Small intestine (tissue), 7 donors: Measurements from ENCODE around the gene DNM1L. TPM values are rescaled to one million over a fixed set of nuclear protein-coding genes. Genes with fewer than 3 reads are reported as not detected.

ENCODE experiments used
- DNase-seq, 2 donors: peaks; one replicate each; pipeline versions ENCODE4 v3.0.0 to v3.0.0-alpha.2; 2013
- FAIRE-seq: peaks from 2 replicates; lab custom pipeline; 2012; peaks lifted over from hg19 to GRCh38; lab: Jason Lieb, UNC
- H3K27ac ChIP-seq, 3 donors: one replicate each; pipeline ENCODE4 v1.5.1; 2013; ENCODE audit warnings: low read length in 2 of 3, mild to moderate bottlenecking in 2 of 3, control low read depth in 1 of 3, inconsistent platforms in 1 of 3, low read depth in 1 of 3, moderate library complexity in 1 of 3
- H3K27me3 ChIP-seq, 3 donors: one replicate each; pipeline ENCODE4 v1.6.1; 2013; ENCODE audit warnings: low read length in 3 of 3, inconsistent platforms in 1 of 3; ENCODE audit not compliant: control insufficient read depth in 3 of 3, insufficient read depth in 3 of 3
- H3K36me3 ChIP-seq, 3 donors: one replicate each; pipeline ENCODE4 v1.6.1; 2013; ENCODE audit warnings: low read length in 3 of 3, inconsistent platforms in 1 of 3, low read depth in 1 of 3, mild to moderate bottlenecking in 1 of 3, moderate library complexity in 1 of 3; ENCODE audit not compliant: control insufficient read depth in 3 of 3, insufficient read depth in 2 of 3
- H3K4me1 ChIP-seq, 3 donors: one replicate each; pipeline ENCODE4 v1.6.1; 2013; ENCODE audit warnings: low read length in 2 of 3, inconsistent platforms in 1 of 3, low read depth in 1 of 3, mild to moderate bottlenecking in 1 of 3, moderate library complexity in 1 of 3; ENCODE audit not compliant: control insufficient read depth in 3 of 3, insufficient read depth in 2 of 3
- H3K4me3 ChIP-seq, 3 donors: one replicate each; pipeline ENCODE4 v1.5.1; 2013; ENCODE audit warnings: low read length in 3 of 3, control low read depth in 1 of 3, inconsistent platforms in 1 of 3, low read depth in 1 of 3, mild to moderate bottlenecking in 1 of 3, moderate library complexity in 1 of 3
- H3K9me3 ChIP-seq, 2 donors: one replicate each; pipeline ENCODE4 v1.6.1; 2013; ENCODE audit warnings: low read depth in 1 of 2, low read length in 1 of 2; ENCODE audit not compliant: control insufficient read depth in 2 of 2, insufficient read depth in 1 of 2
- WGBS, 3 donors: extraction: QIAGEN DNeasy Blood & Tissue Kit; methylation state at CpG; one replicate each; pipeline ENCODE4 v1.1.7; 2013; 5-methylcytosine and 5-hydroxymethylcytosine counted together
- polyA plus RNA-seq, 4 donors: library from polyadenylated mRNA; stranded (reverse) in 3 of 4; unstranded in 1 of 4; fragments of 200-250 nt in 3 of 4; fragments of 120-200 nt in 1 of 4; gene quantifications; one replicate each; pipeline versions ENCODE4 v1.2.1 to v1.2.3, GENCODE V29; 2013
- donor health status: healthy with polysubstance abuse.
- donor health status: control.
- donor health status: control.
- donor health status: Bipolar disorder and iron deficiency.
- donor health status: healthy.

DNM1L gene
- polyA plus RNA-seq, 4 donors = 16.2 to 66.9 (median 22.2) TPM

GRCh38 chr12:32770141-32770540, 91.0 kb downstream of the DNM1L start:
- peaks cover 3 to 16% (median 3%) of the 10 kb centered on the region in 3 donors for H3K4me1 ChIP-seq
- no peak overlapping the region for H3K4me3 ChIP-seq
- 14 to 46% (median 31%) methylated on average over 1 of the region's 1 CpG for WGBS, 3 donors
- FAIRE-seq (no peak), DNase-seq (peak in 1 of 2 donors; percentile 45)
- H3K36me3 ChIP-seq = no peaks in the 10 kb centered on the region
- H3K27me3 ChIP-seq = no peaks in the 10 kb centered on the region
- no peaks in the 10 kb centered on the region for H3K9me3 ChIP-seq
- no peak overlapping the region for H3K27ac ChIP-seq

- Histone ChIP-seq H3K4me3 (no peak overlapping the region), H3K4me1 (peaks cover 3 to 19% (median 3%) of the 10 kb centered on the region in 3 donors), H3K27ac (peak overlapping the region in 2 of 3 donors; percentile 52 to 78), H3K9me3 (no peaks in the 10 kb centered on the region), H3K27me3 (no peaks in the 10 kb centered on the region), H3K36me3 (no peaks in the 10 kb centered on the region)
- 12 to 41% (median 22%) methylated on average over 6 of the region's 6 CpGs for WGBS, 3 donors
- DNase-seq = peak; percentile 63 to 82
- FAIRE-seq = no peak
Measured at GRCh38 chr12:32773691-32774090, 94.6 kb downstream of the DNM1L start.

GRCh38 chr12:32776258-32776657, 97.2 kb downstream of the DNM1L start:
- Histone ChIP-seq H3K36me3 (no peaks in the 10 kb centered on the region), H3K9me3 (no peaks in the 10 kb centered on the region), H3K4me1 (peaks cover 3 to 19% (median 3%) of the 10 kb centered on the region in 3 donors), H3K4me3 (no peak overlapping the region), H3K27me3 (no peaks in the 10 kb centered on the region), H3K27ac (no peak overlapping the region)
- 70 to 72% (median 72%) methylated on average over 4 of the region's 4 CpGs for WGBS, 3 donors
- FAIRE-seq (no peak), DNase-seq (no peak)

GRCh38 chr12:32777159-32777558, 98.1 kb downstream of the DNM1L start:
- Histone ChIP-seq H3K36me3 (no peaks in the 10 kb centered on the region), H3K4me1 (peaks cover 3 to 19% (median 3%) of the 10 kb centered on the region in 3 donors), H3K27ac (no peak overlapping the region), H3K9me3 (no peaks in the 10 kb centered on the region), H3K27me3 (no peaks in the 10 kb centered on the region), H3K4me3 (no peak overlapping the region)
- FAIRE-seq (no peak), DNase-seq (no peak)
- 65 to 72% (median 69%) methylated on average over 5 of the region's 5 CpGs for WGBS, 3 donors

GRCh38 chr12:32777691-32778175, 98.6 kb downstream of the DNM1L start:
- Histone ChIP-seq H3K27ac (no peak overlapping the region), H3K9me3 (no peaks in the 10 kb centered on the region), H3K27me3 (no peaks in the 10 kb centered on the region), H3K4me3 (no peak overlapping the region), H3K36me3 (no peaks in the 10 kb centered on the region), H3K4me1 (peaks cover 3 to 18% (median 3%) of the 10 kb centered on the region in 3 donors)
- DNase-seq (no peak), FAIRE-seq (no peak)
- WGBS, 3 donors = 74 to 87% (median 79%) methylated on average over 6 of the region's 6 CpGs

- DNase-seq (no peak), FAIRE-seq (no peak)
- Histone ChIP-seq H3K27me3 (no peaks in the 10 kb centered on the region), H3K9me3 (no peaks in the 10 kb centered on the region), H3K4me1 (peaks cover 0 to 3% (median 0%) of the 10 kb centered on the region in 3 donors), H3K4me3 (no peak overlapping the region), H3K27ac (no peak overlapping the region), H3K36me3 (no peaks in the 10 kb centered on the region)
- 70 to 90% (median 85%) methylated on average over 1 of the region's 1 CpG for WGBS, 3 donors
Measured at GRCh38 chr12:32780071-32780470, 101.0 kb downstream of the DNM1L start.

DNA sequence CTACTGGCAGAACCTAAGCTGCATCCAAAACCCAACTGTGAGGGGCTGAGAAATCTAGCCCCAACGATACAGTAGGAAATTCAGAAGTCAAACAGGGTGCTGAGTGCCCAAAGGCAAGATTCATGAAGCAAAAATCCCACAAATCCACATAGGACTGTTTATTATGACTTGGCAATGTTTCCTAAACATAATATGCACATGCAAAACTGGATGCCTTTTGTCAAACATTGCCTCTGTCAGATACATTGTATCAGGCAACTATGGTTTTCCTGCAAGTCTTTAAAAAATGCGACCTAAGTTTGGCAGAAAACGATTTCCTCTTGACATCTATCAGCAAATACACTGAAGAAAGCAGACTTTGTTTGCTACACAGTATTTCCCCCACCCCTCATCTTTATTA, 103.9 kb downstream of the DNM1L start:
- H3K4me3 ChIP-seq = no peak overlapping the region
- no peaks in the 10 kb centered on the region for H3K27me3 ChIP-seq
- DNase-seq (no peak), FAIRE-seq (no peak)
- H3K4me1 ChIP-seq = no peaks in the 10 kb centered on the region
- H3K36me3 ChIP-seq = no peaks in the 10 kb centered on the region
- no peak overlapping the region for H3K27ac ChIP-seq
- H3K9me3 ChIP-seq = no peaks in the 10 kb centered on the region
- 67 to 81% (median 75%) methylated on average over 3 of the region's 3 CpGs for WGBS, 3 donors

- H3K27me3 ChIP-seq = no peaks in the 10 kb centered on the region
- no peaks in the 10 kb centered on the region for H3K4me1 ChIP-seq
- H3K27ac ChIP-seq = no peak overlapping the region
- H3K4me3 ChIP-seq = no peak overlapping the region
- H3K36me3 ChIP-seq = peaks cover 0 to 4% (median 0%) of the 10 kb centered on the region in 3 donors
- H3K9me3 ChIP-seq = no peaks in the 10 kb centered on the region
- DNase-seq (no peak), FAIRE-seq (no peak)
- 86 to 93% (median 88%) methylated on average over 5 of the region's 5 CpGs for WGBS, 3 donors
Measured at GRCh38 chr12:32785557-32785956, 106.5 kb downstream of the DNM1L start.

DNA sequence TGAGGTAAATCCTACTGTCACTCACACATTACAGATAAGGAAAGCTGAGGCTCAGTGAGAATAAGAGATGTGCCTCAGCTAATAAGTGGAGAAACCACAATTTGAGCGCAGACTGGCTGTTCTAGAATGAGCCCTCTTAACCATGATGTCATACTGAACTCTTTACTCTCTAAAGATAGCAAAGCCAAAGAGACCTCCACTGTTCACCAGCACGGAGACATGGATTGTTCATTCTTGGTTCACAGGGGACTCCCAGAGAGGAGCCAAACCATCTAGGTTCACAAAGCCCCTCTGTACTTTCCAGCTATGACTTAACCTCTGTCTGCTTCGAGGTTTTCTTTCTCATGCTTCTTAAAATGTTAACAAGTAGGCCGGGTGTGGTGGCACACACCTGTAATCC, 109.3 kb downstream of the DNM1L start:
- Histone ChIP-seq H3K27me3 (peaks cover 0 to 2% (median 0%) of the 10 kb centered on the region in 3 donors), H3K36me3 (peaks cover 0 to 13% (median 7%) of the 10 kb centered on the region in 3 donors), H3K4me1 (no peaks in the 10 kb centered on the region), H3K4me3 (no peak overlapping the region), H3K27ac (no peak overlapping the region), H3K9me3 (no peaks in the 10 kb centered on the region)
- DNase-seq (no peak), FAIRE-seq (no peak)
- 71 to 87% (median 76%) methylated on average over 4 of the region's 4 CpGs for WGBS, 3 donors
